ENCODE measurements around the gene NTS.

The NTS gene

DNA sequence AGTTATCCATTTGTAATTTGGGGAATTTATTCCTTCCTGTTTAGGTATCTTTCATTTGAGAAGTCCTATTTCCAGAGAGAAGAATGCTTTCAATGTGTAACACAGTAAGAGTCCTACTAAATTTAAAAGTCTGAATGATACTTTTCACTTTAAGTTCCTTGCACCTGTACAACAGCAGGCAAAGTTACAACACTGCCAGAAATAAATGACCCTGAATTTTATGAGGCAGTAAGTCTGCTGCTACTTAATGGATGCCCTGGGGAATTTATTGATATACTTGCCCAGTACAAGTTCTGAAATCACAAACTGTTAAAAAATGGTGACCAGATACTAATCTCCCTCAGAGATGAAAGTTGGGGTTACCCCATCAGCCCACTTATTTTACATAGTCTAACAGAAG lies 53.1 kb downstream of the NTS start:
- no peak for DNase-seq

Measured in NCI-H524 (cell line).